Neuronal stem cell (in vitro differentiated cells): ENCODE data around the gene POLR1A.

Experiments used
- DNase-seq: peaks from one replicate; pipeline ENCODE4 v3.0.0-alpha.2; 2013; ENCODE audit warnings: low spot score
- H2AFZ ChIP-seq: one replicate; pipeline ENCODE4 v1.6.1; 2013; ENCODE audit warnings: mild to moderate bottlenecking, low read length, inconsistent platforms
- H2AK5ac ChIP-seq: 2 replicates; pipeline ENCODE4 v1.6.1; 2013; ENCODE audit warnings: low read depth, mild to moderate bottlenecking, inconsistent platforms, low read length, moderate library complexity, mixed read lengths
- H2BK120ac ChIP-seq: 2 replicates; pipeline ENCODE4 v1.6.1; 2013; ENCODE audit warnings: low read depth, mild to moderate bottlenecking, inconsistent platforms, low read length, moderate library complexity, mixed read lengths
- H2BK12ac ChIP-seq: one replicate; pipeline ENCODE4 v1.6.1; 2013; ENCODE audit warnings: low read length, inconsistent platforms
- H2BK15ac ChIP-seq: 2 replicates; pipeline ENCODE4 v1.6.1; 2013; ENCODE audit warnings: mild to moderate bottlenecking, low read length, inconsistent platforms, mixed read lengths
- H2BK5ac ChIP-seq: one replicate; pipeline ENCODE4 v1.6.1; 2013; ENCODE audit warnings: inconsistent platforms, mild to moderate bottlenecking, low read length, moderate library complexity
- H3K14ac ChIP-seq: one replicate; pipeline ENCODE4 v1.6.1; 2013; ENCODE audit warnings: low read length, inconsistent platforms
- H3K18ac ChIP-seq: 2 replicates; pipeline ENCODE4 v1.6.1; 2013; ENCODE audit warnings: low read length, inconsistent platforms
- H3K23ac ChIP-seq: 2 replicates; pipeline ENCODE4 v1.6.1; 2013; ENCODE audit warnings: low read depth, mild to moderate bottlenecking, mixed read lengths, low read length, inconsistent platforms; ENCODE audit not compliant: poor library complexity
- H3K27ac ChIP-seq: replicated peaks from 3 replicates; pipeline ENCODE4 v1.5.1; 2013; ENCODE audit warnings: low read length, inconsistent platforms
- H3K27me3 ChIP-seq, 3 experiments: 2 replicates each; pipeline ENCODE4 v1.6.1; 2013; ENCODE audit warnings: low read length in 3 of 3, mild to moderate bottlenecking in 2 of 3, inconsistent platforms in 1 of 3, low read depth in 1 of 3, mixed read lengths in 1 of 3, moderate library complexity in 1 of 3; ENCODE audit not compliant: control insufficient read depth in 3 of 3, insufficient read depth in 3 of 3
- H3K36me3 ChIP-seq, 2 donors: replicated peaks in 1 of 2; 2 replicates each; pipeline ENCODE4 v1.6.1; 2013; ENCODE audit warnings: low read length in 2 of 2; ENCODE audit not compliant: control insufficient read depth in 2 of 2, insufficient read depth in 2 of 2
- H3K4ac ChIP-seq: 2 replicates; pipeline ENCODE4 v1.6.1; 2013; ENCODE audit warnings: inconsistent platforms, mild to moderate bottlenecking, low read length, moderate library complexity
- H3K4me1 ChIP-seq, 2 donors: 1 replicate in 1 of 2; 2 replicates in 1 of 2; pipeline ENCODE4 v1.6.1; 2013; ENCODE audit warnings: low read length in 2 of 2, low read depth in 1 of 2; ENCODE audit not compliant: control insufficient read depth in 2 of 2, insufficient read depth in 1 of 2
- H3K4me2 ChIP-seq: one replicate; pipeline ENCODE4 v1.6.1; 2013; ENCODE audit warnings: mild to moderate bottlenecking, low read length, inconsistent platforms; ENCODE audit not compliant: insufficient read depth, poor library complexity, severe bottlenecking
- H3K4me3 ChIP-seq, 2 donors: 2 replicates each; pipeline ENCODE4 v1.5.1; 2013; ENCODE audit warnings: low read length in 2 of 2, mild to moderate bottlenecking in 2 of 2, inconsistent platforms in 1 of 2, moderate library complexity in 1 of 2
- H3K79me1 ChIP-seq: one replicate; pipeline ENCODE4 v1.6.1; 2013; ENCODE audit warnings: low read depth, mild to moderate bottlenecking, inconsistent platforms, low read length, moderate library complexity
- H3K9ac ChIP-seq: one replicate; pipeline ENCODE4 v1.6.1; 2013; ENCODE audit warnings: mild to moderate bottlenecking, low read depth, low read length, inconsistent platforms; ENCODE audit not compliant: poor library complexity
- H3K9me3 ChIP-seq, 2 donors: replicated peaks in 1 of 2; 2 replicates each; pipeline versions ENCODE3 to v1.6.1; 2013; ENCODE audit warnings: low read length in 2 of 2, mild to moderate bottlenecking in 2 of 2, inconsistent platforms in 1 of 2, low read depth in 1 of 2, mixed read lengths in 1 of 2, moderate library complexity in 1 of 2; ENCODE audit not compliant: control insufficient read depth in 2 of 2, insufficient read depth in 1 of 2
- H4K8ac ChIP-seq: one replicate; pipeline ENCODE4 v1.6.1; 2013; ENCODE audit warnings: low read depth, mild to moderate bottlenecking, inconsistent platforms, low read length, moderate library complexity
- H4K91ac ChIP-seq: one replicate; pipeline ENCODE4 v1.6.1; 2013; ENCODE audit warnings: low read length, low read depth, mild to moderate bottlenecking, inconsistent platforms; ENCODE audit not compliant: poor library complexity
- WGBS, 2 donors: extraction: QIAGEN DNeasy Blood & Tissue Kit; methylation state at CpG; one replicate each; pipeline ENCODE4 v1.1.7; 2013; ENCODE audit warnings: missing lambda C conversion rate in 2 of 2, mixed read lengths in 1 of 2; ENCODE audit not compliant: insufficient read length in 2 of 2, insufficient replicate concordance in 1 of 2; ENCODE audit errors: extremely low coverage in 2 of 2; 5-methylcytosine and 5-hydroxymethylcytosine counted together

Gene POLR1A

DNA sequence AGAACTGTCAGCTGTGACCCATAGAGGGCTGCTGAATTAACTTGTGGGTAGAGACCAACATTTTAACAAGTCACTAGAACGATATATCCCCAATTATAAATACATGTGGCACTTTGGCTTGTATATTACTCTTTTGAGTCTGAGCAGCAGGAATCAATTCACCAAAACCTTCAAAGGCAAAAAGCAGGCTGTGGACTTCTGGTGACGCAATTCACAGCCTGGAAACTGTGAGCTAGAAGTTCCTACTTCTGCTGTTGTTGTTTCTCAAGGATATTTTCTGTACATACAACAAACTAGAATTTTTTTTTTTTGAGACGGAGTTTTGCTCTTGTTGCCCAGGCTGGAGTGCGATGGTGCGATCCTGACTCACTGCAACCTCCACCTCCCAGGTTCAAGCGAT lies 37.6 kb upstream of the POLR1A start:
- no peak overlapping the region for H3K27ac ChIP-seq

DNA sequence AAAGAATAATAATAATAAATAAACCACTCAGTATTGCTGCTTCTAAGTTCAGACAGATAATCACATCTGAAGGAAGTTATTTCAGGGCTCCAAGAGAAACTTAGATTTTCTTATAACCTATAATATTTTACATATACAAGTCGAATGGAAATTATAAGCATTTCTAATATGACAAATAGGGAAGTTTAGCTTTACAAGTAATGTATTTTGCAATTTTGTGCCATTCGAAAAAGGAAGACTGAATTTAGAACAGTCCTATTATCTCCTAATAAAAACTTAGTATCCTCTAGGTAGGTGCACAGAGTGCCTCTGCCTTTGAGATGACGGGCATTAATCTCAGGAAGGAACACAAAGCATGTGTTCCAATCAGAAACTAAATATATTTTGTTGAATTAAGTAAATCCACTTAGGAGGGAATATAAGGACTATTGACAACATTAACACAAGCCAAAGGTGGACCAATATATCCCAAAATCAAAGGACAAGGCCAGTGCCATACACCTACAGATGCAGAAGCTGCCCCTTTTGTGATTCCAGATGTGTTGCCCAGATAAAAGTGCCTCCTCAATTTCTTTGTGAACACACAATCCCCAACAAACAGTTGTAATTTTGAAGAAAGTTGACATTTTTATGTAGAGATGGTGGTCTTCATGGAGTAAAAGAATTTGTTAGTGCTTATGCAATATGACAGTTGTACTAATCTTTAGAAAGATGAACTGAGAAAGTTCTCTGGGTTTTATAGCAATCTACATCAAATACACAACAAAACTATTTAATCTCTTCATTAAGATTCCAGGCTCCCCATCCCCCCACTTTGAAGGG lies 37.0 kb upstream of the POLR1A start:
- H3K4me3 ChIP-seq = no peak overlapping the region
- H2BK15ac ChIP-seq = no peak overlapping the region
- no peak for DNase-seq
- H4K91ac ChIP-seq = no peak overlapping the region
- H3K9me3 ChIP-seq = no peaks in the 10 kb centered on the region
- H3K79me1 ChIP-seq = no peaks in the 10 kb centered on the region
- H3K4ac ChIP-seq = no peak overlapping the region
- WGBS, 2 donors = no CpG with 5 or more reads among the region's 3 CpGs
- no peaks in the 10 kb centered on the region for H3K4me1 ChIP-seq
- no peak overlapping the region for H2BK12ac ChIP-seq
- no peak overlapping the region for H3K27ac ChIP-seq
- H3K18ac ChIP-seq = no peak overlapping the region
- H3K4me2 ChIP-seq = no peak overlapping the region
- H3K23ac ChIP-seq = no peak overlapping the region
- no peak overlapping the region for H2BK120ac ChIP-seq
- no peak overlapping the region for H2AFZ ChIP-seq
- H3K27me3 ChIP-seq = no peaks in the 10 kb centered on the region
- H3K36me3 ChIP-seq = peaks cover 30 to 98% of the 10 kb centered on the region in 2 donors
- H3K9ac ChIP-seq = no peak overlapping the region
- H3K14ac ChIP-seq = no peak overlapping the region
- H2AK5ac ChIP-seq = no peak overlapping the region
- H2BK5ac ChIP-seq = no peak overlapping the region
- H4K8ac ChIP-seq = no peak overlapping the region

More for the DNA sequence above, 37.6 kb upstream of the POLR1A start:
- no peak overlapping the region for H3K4me2 ChIP-seq
- H2AFZ ChIP-seq = no peak overlapping the region
- H4K91ac ChIP-seq = no peak overlapping the region
- H2BK120ac ChIP-seq = no peak overlapping the region
- no peak overlapping the region for H3K14ac ChIP-seq
- H3K27me3 ChIP-seq = no peaks in the 10 kb centered on the region
- peaks cover 28 to 98% of the 10 kb centered on the region in 2 donors for H3K36me3 ChIP-seq
- H4K8ac ChIP-seq = no peak overlapping the region
- H3K4me1 ChIP-seq = no peaks in the 10 kb centered on the region
- no peak overlapping the region for H3K4me3 ChIP-seq
- H3K23ac ChIP-seq = no peak overlapping the region
- H3K4ac ChIP-seq = no peak overlapping the region
- H2BK15ac ChIP-seq = no peak overlapping the region
- H2BK12ac ChIP-seq = no peak overlapping the region
- H3K79me1 ChIP-seq = no peaks in the 10 kb centered on the region
- no peak overlapping the region for H3K18ac ChIP-seq
- DNase-seq = no peak
- H2AK5ac ChIP-seq = no peak overlapping the region
- H3K9me3 ChIP-seq = no peaks in the 10 kb centered on the region
- no peak overlapping the region for H3K9ac ChIP-seq
- H2BK5ac ChIP-seq = no peak overlapping the region
- no CpG with 5 or more reads among the region's 6 CpGs for WGBS, 2 donors

DNA sequence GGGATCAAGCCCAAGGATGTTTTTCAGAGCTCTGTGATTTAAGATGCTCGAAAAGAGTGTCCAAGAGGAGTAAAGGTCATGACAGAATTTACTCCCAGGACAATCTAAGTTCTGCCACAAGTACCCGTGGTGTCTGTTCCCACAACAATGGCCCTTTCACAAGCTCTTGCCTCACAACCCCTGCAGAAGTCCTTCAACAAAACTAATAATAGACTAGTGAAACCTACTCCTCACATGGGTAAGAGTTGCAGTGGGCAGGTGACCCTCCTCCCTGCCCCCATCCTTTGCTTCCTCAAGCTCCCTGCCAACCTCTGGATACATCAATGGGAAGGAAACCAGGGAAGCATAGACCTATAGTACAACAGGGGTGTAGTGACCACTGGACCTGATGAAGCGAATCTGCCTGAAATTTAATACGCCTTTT lies 35.3 kb upstream of the POLR1A start:
- Histone ChIP-seq H3K4me2 (no peak overlapping the region), H3K4me3 (no peak overlapping the region), H2BK15ac (no peak overlapping the region), H3K4me1 (no peaks in the 10 kb centered on the region), H3K79me1 (no peaks in the 10 kb centered on the region), H3K9me3 (no peaks in the 10 kb centered on the region), H2BK120ac (no peak overlapping the region), H3K23ac (no peak overlapping the region), H3K36me3 (peaks cover 37 to 98% of the 10 kb centered on the region in 2 donors), H4K8ac (peak overlapping the region; percentile 32), H3K14ac (no peak overlapping the region), H4K91ac (no peak overlapping the region), H2AFZ (no peak overlapping the region), H2BK12ac (no peak overlapping the region), H3K27ac (no peak overlapping the region), H3K27me3 (no peaks in the 10 kb centered on the region), H2BK5ac (no peak overlapping the region), H3K18ac (no peak overlapping the region), H2AK5ac (no peak overlapping the region), H3K4ac (no peak overlapping the region), H3K9ac (no peak overlapping the region)
- WGBS, 2 donors = no CpG with 5 or more reads among the region's 4 CpGs
- DNase-seq = no peak

DNA sequence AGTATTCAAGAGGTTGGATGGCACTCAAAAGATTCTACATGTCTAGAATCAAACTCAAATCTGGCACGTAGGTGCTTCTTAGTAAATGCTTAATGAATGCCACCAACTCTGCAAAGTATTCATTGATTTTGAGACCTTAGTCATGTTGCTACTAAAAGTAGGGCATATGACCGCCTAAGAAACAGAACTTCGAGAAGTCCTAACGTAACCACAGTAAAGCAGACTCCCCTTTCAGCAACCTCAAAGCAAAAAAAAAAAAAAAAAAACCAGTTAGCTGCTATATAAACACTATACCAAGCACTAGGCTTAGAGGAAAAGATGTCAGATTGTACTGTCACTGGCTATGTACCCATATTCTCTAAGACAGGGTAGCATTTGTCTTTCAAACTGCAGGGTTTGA lies 34.3 kb upstream of the POLR1A start:
- Histone ChIP-seq H2BK15ac (no peak overlapping the region), H3K23ac (no peak overlapping the region), H2AK5ac (no peak overlapping the region), H3K9me3 (no peaks in the 10 kb centered on the region), H2BK120ac (no peak overlapping the region), H3K27ac (no peak overlapping the region), H3K4me1 (no peaks in the 10 kb centered on the region), H3K4ac (no peak overlapping the region), H4K8ac (no peak overlapping the region), H2AFZ (no peak overlapping the region), H2BK12ac (no peak overlapping the region), H3K27me3 (no peaks in the 10 kb centered on the region), H3K4me3 (no peak overlapping the region), H2BK5ac (no peak overlapping the region), H4K91ac (no peak overlapping the region), H3K79me1 (no peaks in the 10 kb centered on the region), H3K18ac (no peak overlapping the region), H3K9ac (no peak overlapping the region), H3K4me2 (no peak overlapping the region), H3K14ac (no peak overlapping the region), H3K36me3 (peaks cover 42 to 98% of the 10 kb centered on the region in 2 donors)
- no peak for DNase-seq
- WGBS, 2 donors = no CpG with 5 or more reads among the region's 4 CpGs
